Right renal pelvis (tissue), 4 donors: ENCODE data around the gene HOXB1. TPM values are rescaled to one million over a fixed set of nuclear protein-coding genes. Genes with fewer than 3 reads are reported as not detected.
"Not testable (repeated sequence)": the region's sequence is repeated elsewhere in the genome, so short reads cannot be mapped to it uniquely, and the experiment has no call there.

ENCODE experiments used
- DNase-seq, 4 donors: peaks; one replicate each; pipeline ENCODE4 v3.0.0-alpha.2; 2013; ENCODE audit warnings: low read depth in 4 of 4, low spot score in 3 of 4, missing footprints in 1 of 4
- polyA plus RNA-seq, 4 donors: library from polyadenylated mRNA; unstranded; fragments of 120-200 nt; gene quantifications; one replicate each; pipeline ENCODE4 v1.2.1, GENCODE V29; 2013; ENCODE audit not compliant: insufficient read length in 4 of 4

The HOXB1 gene
- polyA plus RNA-seq, 4 donors: 0.27 to 0.34 (median 0.29) TPM

- DNase-seq: no peak
These were observed 3.9 kb downstream of the HOXB1 start for GRCh38 chr17:48526608-48527546.

GRCh38 chr17:48523010-48523409 lies 7.8 kb downstream of the HOXB1 start:
- no peak for DNase-seq

GRCh38 chr17:48522031-48522653 lies 8.7 kb downstream of the HOXB1 start:
- no peak for DNase-seq

- DNase-seq: no peak
These were observed 10.2 kb downstream of the HOXB1 start for GRCh38 chr17:48520631-48521079.

GRCh38 chr17:48519427-48519826 lies 11.4 kb downstream of the HOXB1 start:
- no peak for DNase-seq

GRCh38 chr17:48517478-48517877 lies 13.3 kb downstream of the HOXB1 start:
- DNase-seq: no peak

- DNase-seq: no peak
These were observed 14.6 kb downstream of the HOXB1 start for GRCh38 chr17:48515925-48516900.

- DNase-seq: no peak
These were observed 16.3 kb downstream of the HOXB1 start for GRCh38 chr17:48514477-48514876.

GRCh38 chr17:48513666-48514455 lies 16.9 kb downstream of the HOXB1 start:
- DNase-seq: no peak

- no peak for DNase-seq
These were observed 17.7 kb downstream of the HOXB1 start for GRCh38 chr17:48513097-48513496.

- DNase-seq: no peak
These were observed 19.8 kb downstream of the HOXB1 start for GRCh38 chr17:48510761-48511604.

GRCh38 chr17:48510381-48510760 lies 20.4 kb downstream of the HOXB1 start:
- no peak for DNase-seq

- DNase-seq: not testable (repeated sequence)
These were observed 21.1 kb downstream of the HOXB1 start for GRCh38 chr17:48509708-48510107.

GRCh38 chr17:48506246-48506645 lies 24.6 kb downstream of the HOXB1 start:
- DNase-seq: no peak

GRCh38 chr17:48505788-48506187 lies 25.0 kb downstream of the HOXB1 start:
- DNase-seq: no peak

GRCh38 chr17:48504953-48505352 lies 25.9 kb downstream of the HOXB1 start:
- no peak for DNase-seq

- DNase-seq: no peak
These were observed 27.1 kb downstream of the HOXB1 start for GRCh38 chr17:48503747-48504146.

GRCh38 chr17:48502901-48503300 lies 27.9 kb downstream of the HOXB1 start:
- no peak for DNase-seq

GRCh38 chr17:48502312-48502711 lies 28.5 kb downstream of the HOXB1 start:
- no peak for DNase-seq
